GM10266 (cell line): ENCODE results near the gene TDP2.
A peak's percentile ranks its signal among the peaks of the same experiment; 100 is the strongest.
"Not testable (repeated sequence)": the region's sequence is repeated elsewhere in the genome, so short reads cannot be mapped to it uniquely, and the experiment has no call there.

ENCODE experiments used
- DNase-seq: peaks from one replicate; pipeline ENCODE4 v3.0.0; 2012; ENCODE audit errors: extremely low spot score
- TF ChIP-seq, protein P1 (sequence below): IDR thresholded peaks from 2 replicates; pipeline ENCODE4 v1.5.1; 2012; ENCODE audit warnings: mild to moderate bottlenecking, low read depth; ENCODE audit not compliant: control insufficient read depth, insufficient read depth; ENCODE audit errors: missing control alignments

Gene TDP2

DNA sequence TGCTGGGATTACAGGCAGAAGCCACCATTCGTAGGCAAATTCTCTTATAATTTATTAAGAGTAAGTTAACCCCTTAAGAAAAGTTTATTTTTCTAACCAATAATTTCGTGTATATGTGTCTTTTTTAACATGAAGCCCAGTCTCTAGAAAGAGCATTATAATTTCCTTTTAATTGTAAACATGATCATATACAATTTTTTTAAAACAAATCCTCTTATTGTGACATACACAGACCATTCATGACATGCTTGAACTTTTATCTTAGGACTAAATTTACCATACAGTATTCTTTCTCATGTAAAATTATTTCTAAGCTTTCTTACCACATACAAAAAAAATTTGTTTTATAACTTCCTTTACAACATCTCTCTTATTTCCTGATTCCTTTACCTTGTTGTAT lies 6.9 kb upstream of the TDP2 start:
- DNase-seq, result no peak
- TF ChIP-seq, protein P1, sequence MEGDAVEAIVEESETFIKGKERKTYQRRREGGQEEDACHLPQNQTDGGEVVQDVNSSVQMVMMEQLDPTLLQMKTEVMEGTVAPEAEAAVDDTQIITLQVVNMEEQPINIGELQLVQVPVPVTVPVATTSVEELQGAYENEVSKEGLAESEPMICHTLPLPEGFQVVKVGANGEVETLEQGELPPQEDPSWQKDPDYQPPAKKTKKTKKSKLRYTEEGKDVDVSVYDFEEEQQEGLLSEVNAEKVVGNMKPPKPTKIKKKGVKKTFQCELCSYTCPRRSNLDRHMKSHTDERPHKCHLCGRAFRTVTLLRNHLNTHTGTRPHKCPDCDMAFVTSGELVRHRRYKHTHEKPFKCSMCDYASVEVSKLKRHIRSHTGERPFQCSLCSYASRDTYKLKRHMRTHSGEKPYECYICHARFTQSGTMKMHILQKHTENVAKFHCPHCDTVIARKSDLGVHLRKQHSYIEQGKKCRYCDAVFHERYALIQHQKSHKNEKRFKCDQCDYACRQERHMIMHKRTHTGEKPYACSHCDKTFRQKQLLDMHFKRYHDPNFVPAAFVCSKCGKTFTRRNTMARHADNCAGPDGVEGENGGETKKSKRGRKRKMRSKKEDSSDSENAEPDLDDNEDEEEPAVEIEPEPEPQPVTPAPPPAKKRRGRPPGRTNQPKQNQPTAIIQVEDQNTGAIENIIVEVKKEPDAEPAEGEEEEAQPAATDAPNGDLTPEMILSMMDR, result no peak

DNA sequence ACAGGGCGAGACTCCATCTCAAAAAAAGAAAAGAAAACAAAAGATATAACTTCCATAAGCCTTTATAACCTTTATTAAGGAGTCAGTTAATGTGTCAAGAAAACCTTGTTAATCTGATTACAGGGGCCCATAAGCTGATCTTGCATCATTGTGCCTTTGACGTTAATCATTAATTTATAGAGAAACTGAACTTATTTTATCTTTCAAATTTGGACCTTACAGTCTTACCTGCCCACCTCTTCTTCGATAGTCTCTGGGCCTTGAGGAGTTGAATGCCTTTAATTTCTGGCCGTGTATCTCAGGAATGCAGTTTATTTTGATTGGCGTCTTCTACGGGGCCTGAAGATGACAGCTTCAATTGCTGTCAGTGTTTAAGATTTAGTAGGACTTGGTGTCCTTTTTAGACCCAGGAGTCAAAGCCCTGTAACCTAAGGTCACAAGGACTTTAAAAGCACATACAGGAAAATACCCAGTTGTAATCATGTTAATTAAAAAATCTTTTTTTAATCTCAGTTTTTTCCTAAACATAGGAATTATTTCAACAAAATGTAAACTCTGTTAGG lies 6.0 kb upstream of the TDP2 start:
- TF ChIP-seq, protein P1, result no peak
- DNase-seq, result no peak

DNA sequence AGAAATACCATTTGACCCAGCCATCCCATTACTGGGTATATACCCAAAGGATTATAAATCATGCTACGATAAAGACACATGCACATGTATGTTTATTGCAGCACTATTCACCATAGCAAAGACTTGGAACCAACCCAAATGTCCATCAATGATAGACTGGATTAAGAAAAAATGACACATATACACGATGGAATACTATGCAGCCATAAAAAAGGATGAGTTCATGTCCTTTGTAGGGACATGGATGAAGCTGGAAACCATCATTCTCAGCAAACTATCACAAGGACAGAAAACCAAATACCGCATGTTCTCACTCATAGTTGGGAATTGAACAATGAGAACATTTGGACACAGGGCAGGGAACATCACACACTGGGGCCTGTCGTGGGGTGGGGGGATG lies 4.4 kb upstream of the TDP2 start:
- DNase-seq, result not testable (repeated sequence)

DNA sequence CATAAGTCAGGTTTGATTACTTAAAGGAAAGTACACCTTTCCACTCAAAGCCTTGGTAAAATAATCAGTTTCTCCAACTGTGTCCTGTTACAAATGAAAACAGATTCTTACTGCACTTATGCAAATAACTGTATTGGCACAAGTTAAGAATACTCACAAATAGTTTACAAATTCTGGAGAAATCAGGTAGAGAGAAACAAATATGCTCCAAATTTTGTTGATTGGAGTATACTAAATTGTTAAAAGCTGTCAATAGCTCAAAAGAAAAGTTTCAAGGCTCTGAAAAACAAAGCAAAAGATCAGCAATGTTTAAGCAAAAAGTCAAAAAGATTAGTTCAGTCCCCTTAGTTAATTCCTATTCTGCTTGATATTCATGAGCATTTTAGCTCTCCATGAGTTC lies 3.8 kb upstream of the TDP2 start:
- not testable (repeated sequence) for DNase-seq

DNA sequence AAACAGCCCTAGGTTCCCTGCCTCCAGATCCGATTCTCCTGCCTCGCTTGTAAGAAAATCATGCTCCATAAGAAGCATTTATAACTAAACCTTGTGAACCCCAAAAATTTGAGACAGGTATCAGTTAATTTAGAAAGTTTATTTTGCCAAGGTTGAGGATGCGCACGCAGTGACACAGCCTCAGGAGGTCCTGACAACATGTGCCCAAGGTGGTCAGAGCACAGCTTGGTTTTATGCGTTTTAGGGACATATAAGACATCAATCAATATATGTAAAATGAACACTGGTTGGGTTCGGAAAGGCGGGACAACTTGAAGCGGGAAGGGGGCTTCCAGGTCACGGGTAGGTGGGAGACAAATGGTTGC lies 2.3 kb upstream of the TDP2 start:
- TF ChIP-seq, protein P1, result no peak
- DNase-seq, result no peak

DNA sequence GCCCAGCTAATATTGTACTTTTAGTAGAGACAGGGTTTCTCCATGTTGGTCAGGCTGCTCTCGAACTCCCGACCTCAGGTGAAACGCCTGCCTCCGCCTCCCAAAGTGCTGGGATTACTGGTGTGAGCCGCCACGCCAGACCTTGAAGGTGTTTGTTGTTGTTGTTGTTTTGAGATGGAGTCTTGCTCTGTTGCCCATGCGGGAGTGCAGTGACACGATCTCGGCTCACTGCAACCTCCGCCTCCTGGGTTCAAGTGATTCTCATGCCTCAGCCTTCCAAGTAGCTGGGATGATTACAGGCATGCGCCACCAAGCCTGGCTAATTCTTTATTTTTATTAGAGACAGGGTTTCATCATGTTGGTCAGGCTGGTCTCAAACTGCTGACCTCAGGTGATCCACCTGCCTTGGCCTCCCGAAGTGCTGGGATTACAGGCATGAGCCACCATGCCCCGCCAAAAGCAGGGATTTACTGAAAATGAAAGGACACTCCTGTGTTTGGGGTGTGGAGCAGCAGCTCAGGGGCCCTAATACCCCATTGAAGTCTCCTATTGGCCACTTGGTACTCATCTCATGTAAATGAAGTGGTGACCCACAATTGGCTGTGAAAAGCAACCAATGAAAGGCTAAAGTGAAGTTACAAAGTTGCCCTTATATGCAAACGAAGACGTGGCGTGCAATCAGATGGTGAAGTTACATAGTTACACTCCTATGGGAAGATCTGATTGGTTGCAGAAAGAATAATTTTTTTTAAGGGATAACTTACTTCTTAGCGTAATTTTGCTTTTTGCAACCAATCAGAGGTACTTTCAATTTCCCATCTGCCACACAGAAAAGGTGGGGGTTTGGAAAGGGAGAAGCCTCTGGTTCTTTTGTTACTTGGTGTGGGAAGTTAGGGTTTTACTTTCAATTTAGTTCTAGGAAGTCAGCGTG lies 1.6 kb upstream of the TDP2 start:
- not testable (repeated sequence) for DNase-seq

DNA sequence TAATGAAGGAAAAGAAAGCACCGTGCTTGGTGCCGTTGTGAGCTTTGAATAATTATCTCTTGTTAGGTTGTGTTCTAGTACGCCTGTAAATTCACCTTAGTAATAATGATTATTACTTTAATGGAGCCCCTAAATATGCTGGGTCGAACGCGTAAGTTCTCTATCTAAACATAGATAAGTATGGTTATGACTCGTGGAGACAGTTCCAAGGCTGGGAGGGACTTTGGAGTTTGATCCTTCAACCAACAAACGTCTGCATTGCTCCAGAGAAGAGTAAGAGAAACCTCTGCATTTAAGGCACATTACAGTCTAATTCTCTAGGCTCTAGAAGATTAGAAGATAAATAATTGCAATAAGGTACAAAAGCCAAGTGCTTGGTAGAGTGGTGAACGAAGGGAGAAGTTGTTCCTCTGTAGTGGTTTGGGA lies 692 bp upstream of the TDP2 start:
- TF ChIP-seq, protein P1, result no peak
- DNase-seq, result no peak

DNA sequence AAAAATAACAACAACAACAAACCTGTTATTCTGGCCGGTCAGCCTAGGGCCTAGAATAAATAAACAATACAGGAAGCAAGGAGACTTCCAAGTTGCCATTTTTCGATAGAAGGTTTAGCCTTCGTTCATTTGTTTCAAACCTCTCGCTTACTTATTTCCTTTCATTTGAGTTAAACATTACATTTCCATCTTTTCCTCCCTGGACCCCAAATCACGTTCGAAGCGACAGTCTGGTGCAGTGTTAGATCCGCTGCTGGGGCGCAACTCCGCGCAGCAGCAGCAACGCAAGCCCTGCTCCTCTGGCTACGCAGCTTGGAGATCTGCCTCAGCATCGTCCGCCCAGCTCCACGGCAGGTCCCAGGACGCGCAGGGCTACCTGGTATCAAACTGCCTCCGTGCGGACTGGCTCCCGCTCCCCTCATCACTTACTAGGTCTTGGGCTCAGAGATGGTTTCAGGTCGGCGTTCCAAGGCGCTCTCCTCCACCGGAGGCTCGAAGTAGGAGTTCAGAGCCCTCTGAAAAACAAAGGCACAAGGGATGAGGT lies 530 bp downstream of the TDP2 start:
- peak; percentile 24 for DNase-seq
- TF ChIP-seq, protein P1, result no peak
